WTC11 (cell line): ENCODE results near the gene DIAPH1. TPM values are rescaled to one million over a fixed set of nuclear protein-coding genes. Genes with fewer than 3 reads are reported as not detected.

Source experiments
- ATAC-seq: fragments of 200-7000 bp; cut with Tn5 transposase; 2 replicates; pipeline ENCODE4 v1.10.0; 2021; ENCODE audit warnings: mild to moderate bottlenecking, moderate library complexity
- CTCF ChIA-PET: fragments of 300-600 bp; sonication (Branson Sonifier 250); formaldehyde crosslinking; loops from one replicate; lab custom pipeline; 2021; ENCODE audit warnings: antibody characterized with exemption; lab: Charles Lee
- POLR2A ChIA-PET: fragments of 350-600 bp; sonication (Branson Sonifier 250); formaldehyde crosslinking; loops from one replicate; lab custom pipeline; 2021; ENCODE audit warnings: antibody characterized with exemption; lab: Charles Lee
- DNase-seq: peaks from one replicate; pipeline ENCODE4 v3.0.0; 2021; ENCODE audit warnings: low spot score
- H3K27ac Mint-ChIP-seq: 2 replicates; pipeline ENCODE4 v1.8.0; 2021; ENCODE audit warnings: mixed read lengths
- H3K27me3 Mint-ChIP-seq: 2 replicates; pipeline ENCODE4 v1.8.0; 2021; ENCODE audit warnings: low read depth, mild to moderate bottlenecking, moderate library complexity, mixed read lengths
- H3K36me3 Mint-ChIP-seq: 2 replicates; pipeline ENCODE4 v1.8.0; 2021; ENCODE audit warnings: mixed read lengths
- H3K4me1 Mint-ChIP-seq: 2 replicates; pipeline ENCODE4 v1.8.0; 2022; ENCODE audit warnings: mixed read lengths
- H3K4me3 Mint-ChIP-seq: 2 replicates; pipeline ENCODE4 v1.8.0; 2021; ENCODE audit warnings: mild to moderate bottlenecking, moderate library complexity, mixed read lengths
- H3K9me3 Mint-ChIP-seq: 2 replicates; pipeline ENCODE4 v1.8.0; 2021; ENCODE audit warnings: mixed read lengths
- CREM ChIP-seq: sonication (generic); formaldehyde crosslinking; IDR thresholded peaks from 2 replicates; pipeline ENCODE4 v1.8.1; 2022; ENCODE audit warnings: mild to moderate bottlenecking, missing genetic modification reagents, moderate library complexity
- FOXK1 ChIP-seq: sonication (generic); formaldehyde crosslinking; IDR thresholded peaks from 2 replicates; pipeline ENCODE4 v1.8.0; 2022; ENCODE audit warnings: mild to moderate bottlenecking, moderate library complexity, missing genetic modification reagents
- MYBL2 ChIP-seq: sonication (generic); formaldehyde crosslinking; IDR thresholded peaks from 2 replicates; pipeline ENCODE4 v1.8.1; 2023; ENCODE audit warnings: mild to moderate bottlenecking, moderate library complexity, missing genetic modification reagents
- NFYB ChIP-seq: sonication (generic); formaldehyde crosslinking; conservative IDR thresholded peaks from 2 replicates; pipeline ENCODE4 v1.8.0; 2022; ENCODE audit warnings: low read depth, missing genetic modification reagents
- NR2C2 ChIP-seq: sonication (generic); formaldehyde crosslinking; IDR thresholded peaks from 2 replicates; pipeline ENCODE4 v1.8.0; 2022; ENCODE audit warnings: mild to moderate bottlenecking, missing genetic modification reagents
- RELA ChIP-seq: sonication (generic); formaldehyde crosslinking; IDR thresholded peaks from 2 replicates; pipeline ENCODE4 v1.8.1; 2022; ENCODE audit warnings: missing genetic modification reagents, mild to moderate bottlenecking, borderline replicate concordance
- SP1 ChIP-seq: sonication (generic); formaldehyde crosslinking; conservative IDR thresholded peaks from 2 replicates; pipeline ENCODE4 v1.8.1; 2022; ENCODE audit warnings: missing genetic modification reagents
- ZNF138 ChIP-seq: sonication (generic); formaldehyde crosslinking; conservative IDR thresholded peaks from 2 replicates; pipeline ENCODE4 v1.8.1; 2022; ENCODE audit warnings: mild to moderate bottlenecking, moderate library complexity, missing genetic modification reagents
- ZNF232 ChIP-seq: sonication (generic); formaldehyde crosslinking; IDR thresholded peaks from 2 replicates; pipeline ENCODE4 v1.8.0; 2022; ENCODE audit warnings: mild to moderate bottlenecking, missing genetic modification reagents
- ZNF396 ChIP-seq: fragments of 250-450 bp; sonication (Bioruptor Pico); IDR thresholded peaks from 2 replicates; pipeline ENCODE4 v1.8.0; 2021; ENCODE audit warnings: mild to moderate bottlenecking, moderate library complexity, borderline replicate concordance
- ZNF416 ChIP-seq: fragments of 250-450 bp; sonication (Bioruptor Pico); IDR thresholded peaks from 2 replicates; pipeline ENCODE4 v1.9.0; 2021; ENCODE audit warnings: mild to moderate bottlenecking, inconsistent platforms
- total RNA-seq: library from RNA; stranded (reverse); gene quantifications from 3 replicates; pipeline ENCODE4 v1.2.3, GENCODE V29; 2021
- TF ChIP-seq, protein P1 (sequence below): sonication (generic); formaldehyde crosslinking; IDR thresholded peaks from 2 replicates; pipeline ENCODE4 v1.8.0; 2023; ENCODE audit warnings: missing genetic modification reagents, mild to moderate bottlenecking, borderline replicate concordance
- TF ChIP-seq, protein P2 (sequence below): sonication (generic); formaldehyde crosslinking; IDR thresholded peaks from 2 replicates; pipeline ENCODE4 v1.8.0; 2022; ENCODE audit warnings: mild to moderate bottlenecking, missing genetic modification reagents
- TF ChIP-seq, protein P3 (sequence below): sonication (generic); formaldehyde crosslinking; IDR thresholded peaks from 2 replicates; pipeline ENCODE4 v1.8.0; 2022; ENCODE audit warnings: mild to moderate bottlenecking, missing genetic modification reagents

DIAPH1 gene
- total RNA-seq, 1 experiment from 2014 or later = 109 TPM

DNA sequence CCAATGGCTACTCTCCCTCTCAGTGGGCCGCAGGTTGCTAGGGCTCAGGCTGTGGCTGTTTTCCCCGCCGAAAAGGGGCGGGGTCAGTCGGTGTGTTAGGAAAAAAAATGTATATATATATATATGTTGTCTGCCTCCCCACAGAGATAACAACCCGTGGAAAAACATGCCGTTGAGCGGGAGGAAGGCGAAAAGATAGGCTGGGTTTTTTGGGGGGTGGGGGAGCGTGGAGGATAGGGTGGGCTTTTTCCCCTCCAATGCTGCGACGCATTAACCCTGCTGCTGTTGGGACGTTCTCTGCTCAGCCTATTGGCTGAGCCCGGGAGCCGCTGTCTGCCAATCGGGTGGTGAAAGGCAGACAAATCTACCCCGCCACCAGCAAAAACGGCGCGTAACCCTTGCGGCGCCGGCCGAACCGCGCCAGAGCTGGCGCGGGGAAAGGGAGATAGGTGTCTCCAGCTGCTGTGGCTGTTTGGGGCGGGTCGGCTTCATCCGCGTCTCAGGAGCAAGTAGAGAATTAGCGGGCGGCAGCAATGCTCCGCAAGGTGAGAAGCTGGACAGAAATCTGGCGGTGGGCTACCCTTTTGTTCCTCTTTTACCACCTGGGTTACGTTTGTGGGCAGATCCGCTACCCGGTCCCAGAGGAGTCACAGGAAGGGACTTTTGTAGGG is 134.0 kb downstream of the DIAPH1 start, which contains the start of gene PCDHGC4:
TSS of gene PCDHGC4 (plus strand) at position 390 of the 671 bp plus-strand sequence. CDS start at position 534, 144 bp downstream.
- POLR2A ChIA-PET = interaction anchor here (0.8 to 2.8 kb wide), 5 partner anchors 8 to 71 kb away, joined by 3 to 17 read pairs (median 4); partner anchors contain the start of gene PCDHGA10
- peaks cover 33% of the 10 kb centered on the region for H3K27me3 Mint-ChIP-seq
- H3K4me1 Mint-ChIP-seq = peaks cover 60% of the 10 kb centered on the region
- DNase-seq (peak; percentile 84), ATAC-seq (peak; percentile 89)
- H3K36me3 Mint-ChIP-seq = peaks cover 9% of the 10 kb centered on the region
- CTCF ChIA-PET = interaction anchor here (0.5 to 4.6 kb wide), 22 partner anchors 9 to 390 kb away, joined by 3 to 42 read pairs (median 6); partner anchors contain the start of genes PCDHB14, PCDHB15, PCDHB16 and PCDHB2
- no peaks in the 10 kb centered on the region for H3K9me3 Mint-ChIP-seq
- H3K27ac Mint-ChIP-seq = peak within 1 kb of the TSS; percentile 90
- H3K4me3 Mint-ChIP-seq = peak within 1 kb of the TSS; percentile 71
- no peak for TF ChIP-seq MYBL2 (CRISPR knock-in tag)
- TF ChIP-seq, protein P1, sequence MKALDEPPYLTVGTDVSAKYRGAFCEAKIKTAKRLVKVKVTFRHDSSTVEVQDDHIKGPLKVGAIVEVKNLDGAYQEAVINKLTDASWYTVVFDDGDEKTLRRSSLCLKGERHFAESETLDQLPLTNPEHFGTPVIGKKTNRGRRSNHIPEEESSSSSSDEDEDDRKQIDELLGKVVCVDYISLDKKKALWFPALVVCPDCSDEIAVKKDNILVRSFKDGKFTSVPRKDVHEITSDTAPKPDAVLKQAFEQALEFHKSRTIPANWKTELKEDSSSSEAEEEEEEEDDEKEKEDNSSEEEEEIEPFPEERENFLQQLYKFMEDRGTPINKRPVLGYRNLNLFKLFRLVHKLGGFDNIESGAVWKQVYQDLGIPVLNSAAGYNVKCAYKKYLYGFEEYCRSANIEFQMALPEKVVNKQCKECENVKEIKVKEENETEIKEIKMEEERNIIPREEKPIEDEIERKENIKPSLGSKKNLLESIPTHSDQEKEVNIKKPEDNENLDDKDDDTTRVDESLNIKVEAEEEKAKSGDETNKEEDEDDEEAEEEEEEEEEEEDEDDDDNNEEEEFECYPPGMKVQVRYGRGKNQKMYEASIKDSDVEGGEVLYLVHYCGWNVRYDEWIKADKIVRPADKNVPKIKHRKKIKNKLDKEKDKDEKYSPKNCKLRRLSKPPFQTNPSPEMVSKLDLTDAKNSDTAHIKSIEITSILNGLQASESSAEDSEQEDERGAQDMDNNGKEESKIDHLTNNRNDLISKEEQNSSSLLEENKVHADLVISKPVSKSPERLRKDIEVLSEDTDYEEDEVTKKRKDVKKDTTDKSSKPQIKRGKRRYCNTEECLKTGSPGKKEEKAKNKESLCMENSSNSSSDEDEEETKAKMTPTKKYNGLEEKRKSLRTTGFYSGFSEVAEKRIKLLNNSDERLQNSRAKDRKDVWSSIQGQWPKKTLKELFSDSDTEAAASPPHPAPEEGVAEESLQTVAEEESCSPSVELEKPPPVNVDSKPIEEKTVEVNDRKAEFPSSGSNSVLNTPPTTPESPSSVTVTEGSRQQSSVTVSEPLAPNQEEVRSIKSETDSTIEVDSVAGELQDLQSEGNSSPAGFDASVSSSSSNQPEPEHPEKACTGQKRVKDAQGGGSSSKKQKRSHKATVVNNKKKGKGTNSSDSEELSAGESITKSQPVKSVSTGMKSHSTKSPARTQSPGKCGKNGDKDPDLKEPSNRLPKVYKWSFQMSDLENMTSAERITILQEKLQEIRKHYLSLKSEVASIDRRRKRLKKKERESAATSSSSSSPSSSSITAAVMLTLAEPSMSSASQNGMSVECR (CRISPR knock-in tag) = 0 out of 2 replicates have a peak, but pooled peaks have one; percentile 15
- peak; percentile 47; the same call in 1 of the 2 replicates for TF ChIP-seq NFYB (CRISPR knock-in tag)
- no peak for TF ChIP-seq ZNF416 (CRISPR knock-in tag)
- no peak for TF ChIP-seq ZNF138 (CRISPR knock-in tag)
- TF ChIP-seq, protein P2, sequence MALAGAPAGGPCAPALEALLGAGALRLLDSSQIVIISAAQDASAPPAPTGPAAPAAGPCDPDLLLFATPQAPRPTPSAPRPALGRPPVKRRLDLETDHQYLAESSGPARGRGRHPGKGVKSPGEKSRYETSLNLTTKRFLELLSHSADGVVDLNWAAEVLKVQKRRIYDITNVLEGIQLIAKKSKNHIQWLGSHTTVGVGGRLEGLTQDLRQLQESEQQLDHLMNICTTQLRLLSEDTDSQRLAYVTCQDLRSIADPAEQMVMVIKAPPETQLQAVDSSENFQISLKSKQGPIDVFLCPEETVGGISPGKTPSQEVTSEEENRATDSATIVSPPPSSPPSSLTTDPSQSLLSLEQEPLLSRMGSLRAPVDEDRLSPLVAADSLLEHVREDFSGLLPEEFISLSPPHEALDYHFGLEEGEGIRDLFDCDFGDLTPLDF (CRISPR knock-in tag) = no peak
- no peak for TF ChIP-seq ZNF396 (CRISPR knock-in tag)
- TF ChIP-seq CREM = 0 out of 2 replicates have a peak, but pooled peaks have one; percentile 5
- 0 out of 2 replicates have a peak, but pooled peaks have one; percentile 24 for TF ChIP-seq SP1 (CRISPR knock-in tag)

DNA sequence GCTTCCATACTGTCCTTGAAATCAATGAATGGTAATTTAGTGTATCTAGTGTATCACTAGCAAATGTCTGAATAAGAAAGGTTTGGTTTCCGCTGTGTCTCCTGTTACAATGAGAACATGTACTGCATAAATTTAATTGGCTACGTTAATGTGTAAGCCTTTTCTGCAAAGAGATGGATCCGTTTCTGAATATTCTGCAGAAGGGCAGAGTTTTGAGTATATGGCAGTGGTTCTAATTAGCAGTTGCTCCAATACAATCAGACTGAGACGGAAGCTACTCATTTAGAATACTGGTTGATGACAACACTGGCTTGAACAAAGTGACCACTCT is 134.5 kb downstream of the DIAPH1 start:
- no peak for ATAC-seq
- ChIA-PET POLR2A (interaction anchor here (0.8 to 2.8 kb wide), 4 partner anchors 9 to 40 kb away, joined by 3 to 17 read pairs (median 3); no protein-coding TSS in a partner anchor), CTCF (interaction anchor here (1.0 to 4.6 kb wide), 18 partner anchors 8 to 390 kb away, joined by 3 to 42 read pairs (median 6); partner anchors contain the start of genes PCDHB16, PCDHB2, PCDHGA10 and PCDHGA11)
- peak overlapping the region; percentile 90 for H3K27ac Mint-ChIP-seq
- H3K4me1 Mint-ChIP-seq = peaks cover 63% of the 10 kb centered on the region
- no peak for TF ChIP-seq ZNF232 (CRISPR knock-in tag)
- TF ChIP-seq, protein P3, sequence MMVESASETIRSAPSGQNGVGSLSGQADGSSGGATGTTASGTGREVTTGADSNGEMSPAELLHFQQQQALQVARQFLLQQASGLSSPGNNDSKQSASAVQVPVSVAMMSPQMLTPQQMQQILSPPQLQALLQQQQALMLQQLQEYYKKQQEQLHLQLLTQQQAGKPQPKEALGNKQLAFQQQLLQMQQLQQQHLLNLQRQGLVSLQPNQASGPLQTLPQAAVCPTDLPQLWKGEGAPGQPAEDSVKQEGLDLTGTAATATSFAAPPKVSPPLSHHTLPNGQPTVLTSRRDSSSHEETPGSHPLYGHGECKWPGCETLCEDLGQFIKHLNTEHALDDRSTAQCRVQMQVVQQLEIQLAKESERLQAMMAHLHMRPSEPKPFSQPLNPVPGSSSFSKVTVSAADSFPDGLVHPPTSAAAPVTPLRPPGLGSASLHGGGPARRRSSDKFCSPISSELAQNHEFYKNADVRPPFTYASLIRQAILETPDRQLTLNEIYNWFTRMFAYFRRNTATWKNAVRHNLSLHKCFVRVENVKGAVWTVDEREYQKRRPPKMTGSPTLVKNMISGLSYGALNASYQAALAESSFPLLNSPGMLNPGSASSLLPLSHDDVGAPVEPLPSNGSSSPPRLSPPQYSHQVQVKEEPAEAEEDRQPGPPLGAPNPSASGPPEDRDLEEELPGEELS = no peak
- TF ChIP-seq RELA (CRISPR knock-in tag) = no peak
- TF ChIP-seq NR2C2 = no peak
- no peak for TF ChIP-seq FOXK1
- no peaks in the 10 kb centered on the region for H3K9me3 Mint-ChIP-seq
- DNase-seq = no peak
- H3K27me3 Mint-ChIP-seq = peaks cover 28% of the 10 kb centered on the region
- H3K36me3 Mint-ChIP-seq = peaks cover 9% of the 10 kb centered on the region
- peak overlapping the region; percentile 71 for H3K4me3 Mint-ChIP-seq
